ENCODE results near the gene SLC17A8.
A peak's percentile ranks its signal among the peaks of the same experiment; 100 is the strongest.

The SLC17A8 gene

DNA sequence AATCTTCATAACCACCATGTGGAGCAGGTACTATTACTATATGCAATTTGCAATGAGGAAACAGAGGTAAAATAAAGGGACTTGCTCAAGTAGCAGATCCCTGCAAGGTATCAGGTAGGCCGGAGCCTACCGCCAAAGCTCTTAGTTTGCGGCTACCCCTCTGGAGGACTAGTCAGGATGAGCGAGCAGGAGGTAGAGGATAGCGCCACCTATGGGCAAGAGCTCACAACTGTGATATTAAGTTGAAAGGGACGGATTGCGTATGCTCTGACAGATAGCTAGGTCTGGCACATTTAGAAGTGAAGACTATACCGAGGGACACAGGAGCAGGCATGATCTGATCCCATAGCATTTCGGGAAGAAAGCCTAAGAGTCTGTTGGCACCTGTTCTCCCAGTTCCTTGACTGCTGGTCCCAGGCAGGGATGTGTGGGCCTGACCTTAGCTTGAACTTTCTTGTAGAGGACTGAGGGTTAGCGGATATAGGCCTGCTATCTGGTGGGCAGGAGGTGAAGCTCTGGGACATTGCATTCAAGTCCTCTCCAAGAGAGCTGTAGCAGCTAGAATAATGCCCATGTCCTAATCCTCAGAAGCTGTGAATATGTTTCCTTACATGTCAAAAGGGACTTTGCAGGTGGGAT lies 48.0 kb downstream of the SLC17A8 start:
- no CpG with 5 or more reads among the region's 10 CpGs for WGBS, 2 donors (ENCODE audit: extremely low coverage in 2 of 2, insufficient read length in 2 of 2, insufficient replicate concordance in 1 of 2)

GRCh38 chr12:100413001-100413400 lies 56.1 kb downstream of the SLC17A8 start:
- DNase-seq (ENCODE audit: low spot score): no peak
- H3K9me3 ChIP-seq (replicated peaks in 1 of 2; ENCODE audit: control insufficient read depth in 2 of 2, insufficient read depth in 1 of 2, low read depth in 1 of 2, low read length in 2 of 2): no peaks in the 10 kb centered on the region
- H3K14ac ChIP-seq (ENCODE audit: low read length): no peak overlapping the region
- no peak overlapping the region for H3K4ac ChIP-seq (ENCODE audit: low read length)
- H2AK5ac ChIP-seq (ENCODE audit: low read depth, low read length): no peak overlapping the region
- no peak overlapping the region for H2BK120ac ChIP-seq (ENCODE audit: low read depth, low read length)
- no peak overlapping the region for H3K23ac ChIP-seq (ENCODE audit: low read depth, low read length, poor library complexity)
- no peaks in the 10 kb centered on the region for H3K4me1 ChIP-seq (ENCODE audit: control insufficient read depth in 2 of 2, insufficient read depth in 1 of 2, low read depth in 1 of 2, low read length in 2 of 2)
- no peaks in the 10 kb centered on the region for H3K27me3 ChIP-seq (ENCODE audit: control insufficient read depth in 3 of 3, insufficient read depth in 3 of 3, low read depth in 1 of 3, low read length in 3 of 3)
- no peak overlapping the region for H2AFZ ChIP-seq (ENCODE audit: low read length)
- H3K4me2 ChIP-seq (ENCODE audit: insufficient read depth, low read length, poor library complexity, severe bottlenecking): no peak overlapping the region
- no peak overlapping the region for H4K8ac ChIP-seq (ENCODE audit: low read depth, low read length)
- no peak overlapping the region for H2BK5ac ChIP-seq (ENCODE audit: low read length)
- no CpG with 5 or more reads among the region's 6 CpGs for WGBS, 2 donors (ENCODE audit: extremely low coverage in 2 of 2, insufficient read length in 2 of 2, insufficient replicate concordance in 1 of 2)
- no peak overlapping the region for H3K18ac ChIP-seq (ENCODE audit: low read length)
- H3K4me3 ChIP-seq (ENCODE audit: low read length in 2 of 2): no peak overlapping the region
- H2BK15ac ChIP-seq (ENCODE audit: low read length): no peak overlapping the region
- H3K9ac ChIP-seq (ENCODE audit: low read depth, low read length, poor library complexity): no peak overlapping the region
- no peak overlapping the region for H2BK12ac ChIP-seq (ENCODE audit: low read length)
- H3K27ac ChIP-seq (replicated peaks; ENCODE audit: low read length): no peak overlapping the region
- no peaks in the 10 kb centered on the region for H3K36me3 ChIP-seq (replicated peaks in 1 of 2; ENCODE audit: control insufficient read depth in 2 of 2, insufficient read depth in 2 of 2, low read length in 2 of 2)
- no peak overlapping the region for H4K91ac ChIP-seq (ENCODE audit: low read depth, low read length, poor library complexity)
- H3K79me1 ChIP-seq (ENCODE audit: low read depth, low read length): no peaks in the 10 kb centered on the region

More for the DNA sequence above, 48.0 kb downstream of the SLC17A8 start:
- Histone ChIP-seq H4K8ac (ENCODE audit: low read depth, low read length) (no peak overlapping the region), H3K9ac (ENCODE audit: low read depth, low read length, poor library complexity) (no peak overlapping the region), H4K91ac (ENCODE audit: low read depth, low read length, poor library complexity) (no peak overlapping the region), H2BK120ac (ENCODE audit: low read depth, low read length) (no peak overlapping the region), H3K4me3 (ENCODE audit: low read length in 2 of 2) (no peak overlapping the region), H2AFZ (ENCODE audit: low read length) (no peak overlapping the region), H3K4me2 (ENCODE audit: insufficient read depth, low read length, poor library complexity, severe bottlenecking) (no peak overlapping the region), H2BK15ac (ENCODE audit: low read length) (no peak overlapping the region), H3K18ac (ENCODE audit: low read length) (no peak overlapping the region), H3K4ac (ENCODE audit: low read length) (no peak overlapping the region), H2BK12ac (ENCODE audit: low read length) (no peak overlapping the region), H3K4me1 (ENCODE audit: control insufficient read depth in 2 of 2, insufficient read depth in 1 of 2, low read depth in 1 of 2, low read length in 2 of 2) (no peaks in the 10 kb centered on the region), H2AK5ac (ENCODE audit: low read depth, low read length) (no peak overlapping the region), H3K9me3 (replicated peaks in 1 of 2; ENCODE audit: control insufficient read depth in 2 of 2, insufficient read depth in 1 of 2, low read depth in 1 of 2, low read length in 2 of 2) (no peaks in the 10 kb centered on the region), H3K14ac (ENCODE audit: low read length) (no peak overlapping the region), H3K27me3 (ENCODE audit: control insufficient read depth in 3 of 3, insufficient read depth in 3 of 3, low read depth in 1 of 3, low read length in 3 of 3) (no peaks in the 10 kb centered on the region), H3K23ac (ENCODE audit: low read depth, low read length, poor library complexity) (no peak overlapping the region), H3K27ac (replicated peaks; ENCODE audit: low read length) (no peak overlapping the region), H3K36me3 (replicated peaks in 1 of 2; ENCODE audit: control insufficient read depth in 2 of 2, insufficient read depth in 2 of 2, low read length in 2 of 2) (no peaks in the 10 kb centered on the region), H2BK5ac (ENCODE audit: low read length) (no peak overlapping the region), H3K79me1 (ENCODE audit: low read depth, low read length) (no peaks in the 10 kb centered on the region)
- peak; percentile 67 for DNase-seq (ENCODE audit: low spot score)

GRCh38 chr12:100414739-100415138 lies 57.9 kb downstream of the SLC17A8 start:
- Histone ChIP-seq H3K27me3 (ENCODE audit: control insufficient read depth in 3 of 3, insufficient read depth in 3 of 3, low read depth in 1 of 3, low read length in 3 of 3) (no peaks in the 10 kb centered on the region), H3K14ac (ENCODE audit: low read length) (no peak overlapping the region), H3K36me3 (replicated peaks in 1 of 2; ENCODE audit: control insufficient read depth in 2 of 2, insufficient read depth in 2 of 2, low read length in 2 of 2) (no peaks in the 10 kb centered on the region), H4K91ac (ENCODE audit: low read depth, low read length, poor library complexity) (no peak overlapping the region), H2BK5ac (ENCODE audit: low read length) (no peak overlapping the region), H3K79me1 (ENCODE audit: low read depth, low read length) (no peaks in the 10 kb centered on the region), H2BK12ac (ENCODE audit: low read length) (no peak overlapping the region), H3K23ac (ENCODE audit: low read depth, low read length, poor library complexity) (no peak overlapping the region), H3K18ac (ENCODE audit: low read length) (no peak overlapping the region), H3K4me2 (ENCODE audit: insufficient read depth, low read length, poor library complexity, severe bottlenecking) (no peak overlapping the region), H3K27ac (replicated peaks; ENCODE audit: low read length) (no peak overlapping the region), H3K4ac (ENCODE audit: low read length) (no peak overlapping the region), H4K8ac (ENCODE audit: low read depth, low read length) (no peak overlapping the region), H2BK15ac (ENCODE audit: low read length) (no peak overlapping the region), H3K4me3 (ENCODE audit: low read length in 2 of 2) (no peak overlapping the region), H2BK120ac (ENCODE audit: low read depth, low read length) (no peak overlapping the region), H2AK5ac (ENCODE audit: low read depth, low read length) (no peak overlapping the region), H3K9me3 (replicated peaks in 1 of 2; ENCODE audit: control insufficient read depth in 2 of 2, insufficient read depth in 1 of 2, low read depth in 1 of 2, low read length in 2 of 2) (no peaks in the 10 kb centered on the region), H2AFZ (ENCODE audit: low read length) (no peak overlapping the region), H3K4me1 (ENCODE audit: control insufficient read depth in 2 of 2, insufficient read depth in 1 of 2, low read depth in 1 of 2, low read length in 2 of 2) (no peaks in the 10 kb centered on the region), H3K9ac (ENCODE audit: low read depth, low read length, poor library complexity) (no peak overlapping the region)
- no peak for DNase-seq (ENCODE audit: low spot score)
- no CpG with 5 or more reads among the region's 4 CpGs for WGBS, 2 donors (ENCODE audit: extremely low coverage in 2 of 2, insufficient read length in 2 of 2, insufficient replicate concordance in 1 of 2)

DNA sequence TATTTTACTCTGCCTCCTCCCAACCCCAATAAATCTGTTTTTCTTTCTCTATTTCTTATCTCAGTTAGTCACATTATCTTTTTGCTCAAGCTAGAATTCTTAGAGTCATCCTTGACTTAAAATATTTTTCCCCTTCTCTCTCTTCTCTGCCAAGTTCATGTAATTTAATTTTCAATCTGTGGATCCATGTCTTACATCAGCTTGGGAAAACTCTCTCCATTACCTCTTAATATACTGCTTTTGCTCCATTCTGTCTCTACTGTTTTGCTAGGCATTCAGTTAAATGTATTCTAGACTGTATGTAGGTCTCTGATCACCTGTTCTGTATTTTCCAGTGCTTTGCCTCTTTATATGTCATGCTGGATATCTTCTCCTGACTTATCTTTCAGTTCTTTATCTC lies 65.8 kb downstream of the SLC17A8 start:
- Histone ChIP-seq H2BK12ac (ENCODE audit: low read length) (no peak overlapping the region), H2AK5ac (ENCODE audit: low read depth, low read length) (no peak overlapping the region), H2AFZ (ENCODE audit: low read length) (no peak overlapping the region), H4K8ac (ENCODE audit: low read depth, low read length) (no peak overlapping the region), H3K27ac (replicated peaks; ENCODE audit: low read length) (no peak overlapping the region), H3K18ac (ENCODE audit: low read length) (no peak overlapping the region), H3K4me1 (ENCODE audit: control insufficient read depth in 2 of 2, insufficient read depth in 1 of 2, low read depth in 1 of 2, low read length in 2 of 2) (no peaks in the 10 kb centered on the region), H3K23ac (ENCODE audit: low read depth, low read length, poor library complexity) (no peak overlapping the region), H3K36me3 (replicated peaks in 1 of 2; ENCODE audit: control insufficient read depth in 2 of 2, insufficient read depth in 2 of 2, low read length in 2 of 2) (no peaks in the 10 kb centered on the region), H3K14ac (ENCODE audit: low read length) (no peak overlapping the region), H3K9ac (ENCODE audit: low read depth, low read length, poor library complexity) (no peak overlapping the region), H3K4me3 (ENCODE audit: low read length in 2 of 2) (no peak overlapping the region), H4K91ac (ENCODE audit: low read depth, low read length, poor library complexity) (no peak overlapping the region), H3K27me3 (ENCODE audit: control insufficient read depth in 3 of 3, insufficient read depth in 3 of 3, low read depth in 1 of 3, low read length in 3 of 3) (no peaks in the 10 kb centered on the region), H2BK5ac (ENCODE audit: low read length) (no peak overlapping the region), H3K79me1 (ENCODE audit: low read depth, low read length) (no peaks in the 10 kb centered on the region), H2BK120ac (ENCODE audit: low read depth, low read length) (no peak overlapping the region), H3K4me2 (ENCODE audit: insufficient read depth, low read length, poor library complexity, severe bottlenecking) (no peak overlapping the region), H3K4ac (ENCODE audit: low read length) (no peak overlapping the region), H3K9me3 (replicated peaks in 1 of 2; ENCODE audit: control insufficient read depth in 2 of 2, insufficient read depth in 1 of 2, low read depth in 1 of 2, low read length in 2 of 2) (no peaks in the 10 kb centered on the region), H2BK15ac (ENCODE audit: low read length) (no peak overlapping the region)
- DNase-seq (ENCODE audit: low spot score): no peak

All from neuronal stem cell (in vitro differentiated cells).